ENCODE results near the gene INSYN2B. TPM values are rescaled to one million over a fixed set of nuclear protein-coding genes. Genes with fewer than 3 reads are reported as not detected.
"Not testable (repeated sequence)": the region's sequence is repeated elsewhere in the genome, so short reads cannot be mapped to it uniquely, and the experiment has no call there.

Gene INSYN2B
- total RNA-seq, 2 experiments from 2014 or later, result not detected

DNA sequence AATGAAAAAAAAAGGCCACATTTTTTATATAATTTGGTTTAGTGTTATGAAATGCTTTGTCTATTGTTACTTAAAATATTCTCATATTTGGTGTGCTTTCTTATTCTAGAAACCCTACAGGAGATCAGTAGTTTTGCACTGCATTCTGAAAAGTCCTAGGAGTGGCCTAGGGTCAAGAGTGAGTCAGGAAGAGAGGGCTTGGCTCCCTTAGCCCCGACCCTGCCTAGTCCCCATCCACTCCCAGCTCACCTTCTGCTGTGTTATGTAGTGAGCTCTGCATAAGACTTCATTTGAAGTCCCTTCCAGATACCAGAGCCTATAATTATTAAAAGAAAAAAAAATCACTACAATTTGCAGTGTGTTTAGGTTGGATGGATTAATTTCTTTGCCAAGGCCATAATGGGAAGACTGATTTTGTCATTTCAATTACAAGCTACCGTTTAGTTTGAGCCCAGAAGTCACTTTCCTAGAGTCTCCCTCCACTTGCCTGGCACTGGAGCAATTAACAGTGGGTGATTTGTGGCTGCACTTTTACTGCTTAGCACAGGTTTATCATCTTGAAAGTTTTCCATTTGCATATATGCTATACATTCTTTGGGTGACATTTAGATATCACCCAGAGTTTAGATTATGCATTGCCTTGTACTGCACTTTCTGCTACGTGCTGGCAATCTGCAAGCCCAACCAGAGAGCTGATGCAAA, 143.3 kb downstream of the INSYN2B start:
- Mint-ChIP-seq H3K27ac (no peak overlapping the region), H3K9me3 (no peaks in the 10 kb centered on the region), H3K36me3 (peaks cover 52% of the 10 kb centered on the region), H3K4me1 (peaks cover 12% of the 10 kb centered on the region), H3K4me3 (no peak overlapping the region), H3K27me3 (no peaks in the 10 kb centered on the region)
- ATAC-seq (ENCODE audit: low read depth) (no peak), DNase-seq (no peak)
- POLR2A ChIA-PET, result no interaction called here

DNA sequence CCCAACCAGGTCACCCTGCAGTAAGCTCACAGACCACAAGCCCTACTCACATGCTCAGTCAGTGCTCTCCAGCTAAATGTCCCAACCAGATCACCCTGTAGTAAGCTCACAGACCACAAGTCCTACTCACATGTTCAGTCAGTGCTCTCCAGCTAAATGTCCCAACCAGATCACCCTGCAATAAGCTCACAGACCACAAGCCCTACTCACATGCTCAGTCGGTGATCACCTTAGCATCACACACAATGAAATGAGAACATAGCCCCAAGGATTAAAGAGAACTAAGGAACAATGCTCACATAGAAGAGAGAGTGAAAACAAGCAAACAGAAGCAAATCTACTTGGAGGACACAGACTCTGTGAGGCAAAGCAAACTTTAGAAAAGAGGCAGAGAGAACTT, 145.8 kb downstream of the INSYN2B start:
- ATAC-seq (ENCODE audit: low read depth); H3K9me3 Mint-ChIP-seq; DNase-seq; H3K27me3 Mint-ChIP-seq; H3K27ac Mint-ChIP-seq; H3K4me3 Mint-ChIP-seq; POLR2A ChIA-PET: not testable (repeated sequence)
- peaks cover 12% of the 10 kb centered on the region for H3K4me1 Mint-ChIP-seq
- H3K36me3 Mint-ChIP-seq, result peaks cover 32% of the 10 kb centered on the region

DNA sequence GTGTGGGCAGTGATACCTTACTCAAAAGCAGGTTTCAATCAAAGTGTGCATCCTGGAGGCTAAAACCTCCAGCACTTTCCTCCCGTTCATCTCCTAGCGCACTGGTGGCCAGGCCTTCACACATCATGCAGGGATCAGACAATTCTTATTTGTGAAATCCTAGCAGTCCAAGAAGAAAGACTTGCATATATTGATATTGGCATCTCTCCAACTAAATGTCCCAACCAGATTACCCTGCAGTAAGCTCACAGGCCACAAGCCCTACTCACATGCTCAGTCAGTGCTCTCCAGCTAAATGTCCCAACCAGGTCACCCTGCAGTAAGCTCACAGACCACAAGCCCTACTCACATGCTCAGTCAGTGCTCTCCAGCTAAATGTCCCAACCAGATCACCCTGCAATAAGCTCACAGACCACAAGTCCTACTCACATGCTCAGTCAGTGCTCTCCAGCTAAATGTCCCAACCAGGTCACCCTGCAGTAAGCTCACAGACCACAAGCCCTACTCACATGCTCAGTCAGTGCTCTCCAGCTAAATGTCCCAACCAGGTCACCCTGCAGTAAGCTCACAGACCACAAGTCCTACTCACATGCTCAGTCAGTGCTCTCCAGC, 146.5 kb downstream of the INSYN2B start:
- H3K9me3 Mint-ChIP-seq; H3K4me3 Mint-ChIP-seq; DNase-seq; ATAC-seq (ENCODE audit: low read depth); H3K27me3 Mint-ChIP-seq; H3K27ac Mint-ChIP-seq; POLR2A ChIA-PET: not testable (repeated sequence)
- Mint-ChIP-seq H3K4me1 (peaks cover 12% of the 10 kb centered on the region), H3K36me3 (peaks cover 33% of the 10 kb centered on the region)

DNA sequence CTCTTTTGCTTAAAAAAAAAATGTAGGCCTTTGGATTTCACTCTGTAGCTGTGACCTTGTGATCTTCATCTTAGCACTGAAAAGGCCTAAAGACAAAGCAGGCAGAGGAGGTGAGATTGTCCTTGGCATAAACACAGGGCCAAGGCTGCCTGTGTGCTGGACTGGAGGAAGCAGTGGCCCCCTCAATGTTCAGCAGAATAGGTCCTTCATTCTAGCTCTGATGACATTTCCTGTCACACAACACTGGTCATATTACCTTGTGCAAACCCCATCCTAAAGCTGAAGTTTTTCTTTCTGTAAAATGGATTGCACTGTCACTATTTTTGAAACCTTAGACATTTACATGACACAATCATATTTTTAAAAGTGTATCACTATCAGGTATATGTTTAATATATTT, 147.4 kb downstream of the INSYN2B start:
- POLR2A ChIA-PET, result no interaction called here
- no peaks in the 10 kb centered on the region for H3K27me3 Mint-ChIP-seq
- ATAC-seq (ENCODE audit: low read depth) (peak; percentile 54), DNase-seq (no peak)
- H3K27ac Mint-ChIP-seq, result peak overlapping the region; percentile 71
- peaks cover 34% of the 10 kb centered on the region for H3K36me3 Mint-ChIP-seq
- no peak overlapping the region for H3K4me3 Mint-ChIP-seq
- H3K9me3 Mint-ChIP-seq, result no peaks in the 10 kb centered on the region
- peaks cover 10% of the 10 kb centered on the region for H3K4me1 Mint-ChIP-seq

DNA sequence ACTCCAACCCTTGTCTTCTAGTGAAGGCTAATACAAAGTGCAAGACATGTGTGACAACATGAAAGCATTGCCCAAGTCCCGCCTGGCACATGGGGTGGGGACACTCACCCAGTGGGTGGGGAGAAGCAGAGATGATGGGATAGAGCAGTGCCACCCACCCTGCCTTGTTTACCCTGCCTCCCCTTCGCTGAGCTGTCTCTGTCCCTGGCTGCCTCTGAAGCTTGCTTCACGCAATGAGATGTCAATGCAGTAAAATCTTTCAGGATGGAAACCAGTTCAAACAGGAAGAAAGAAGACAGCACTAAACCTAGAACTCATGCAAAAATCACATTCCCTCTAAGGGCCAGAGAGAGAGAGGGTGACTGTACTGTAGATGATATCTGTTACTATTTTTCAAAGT, 148.0 kb downstream of the INSYN2B start:
- H3K4me1 Mint-ChIP-seq, result peaks cover 10% of the 10 kb centered on the region
- ATAC-seq (ENCODE audit: low read depth) (no peak), DNase-seq (no peak)
- H3K4me3 Mint-ChIP-seq, result no peak overlapping the region
- peaks cover 33% of the 10 kb centered on the region for H3K36me3 Mint-ChIP-seq
- POLR2A ChIA-PET, result no interaction called here
- H3K9me3 Mint-ChIP-seq, result no peaks in the 10 kb centered on the region
- no peak overlapping the region for H3K27ac Mint-ChIP-seq
- H3K27me3 Mint-ChIP-seq, result no peaks in the 10 kb centered on the region

DNA sequence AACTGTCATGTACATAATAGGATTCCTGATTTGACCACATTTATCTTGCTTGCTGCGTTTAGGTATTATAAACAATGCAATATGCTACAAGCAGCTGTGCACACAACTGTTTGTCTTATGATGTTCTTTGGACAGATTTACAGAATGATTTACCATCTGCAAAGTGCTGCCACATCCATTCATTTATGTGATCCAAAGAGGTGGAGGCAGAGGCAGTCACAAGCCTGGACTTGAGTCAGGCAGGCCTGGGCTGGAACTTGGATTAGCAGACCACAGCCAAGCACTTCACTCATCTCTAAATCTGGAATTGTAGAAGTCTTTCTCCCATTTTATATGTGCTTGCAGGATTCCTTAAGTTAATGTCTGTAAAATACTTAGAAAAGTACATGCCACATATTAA, 149.0 kb downstream of the INSYN2B start:
- Mint-ChIP-seq H3K4me1 (peaks cover 10% of the 10 kb centered on the region), H3K36me3 (peaks cover 27% of the 10 kb centered on the region), H3K9me3 (no peaks in the 10 kb centered on the region), H3K27ac (no peak overlapping the region), H3K4me3 (no peak overlapping the region), H3K27me3 (no peaks in the 10 kb centered on the region)
- POLR2A ChIA-PET, result no interaction called here
- DNase-seq (no peak), ATAC-seq (ENCODE audit: low read depth) (no peak)

DNA sequence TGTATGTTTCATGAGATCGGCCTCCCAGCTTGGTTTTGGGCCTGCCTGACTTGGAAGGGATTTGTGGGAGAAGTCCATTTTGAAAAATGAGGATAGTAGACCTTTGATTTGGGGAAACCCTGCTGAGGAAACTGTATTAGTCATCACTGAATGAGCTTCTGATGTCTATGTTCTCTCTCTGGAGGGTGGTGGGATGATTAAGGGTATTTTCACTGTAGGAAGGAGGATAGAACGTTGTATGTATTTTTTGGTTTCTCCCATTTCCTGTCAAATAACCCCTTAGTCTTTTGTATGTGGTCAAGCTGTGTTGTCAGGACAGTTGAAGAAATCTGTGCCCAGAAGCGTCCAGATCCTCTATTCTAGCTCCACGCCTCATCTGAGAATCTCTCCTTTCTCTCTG, 151.9 kb downstream of the INSYN2B start:
- H3K27ac Mint-ChIP-seq, result no peak overlapping the region
- H3K4me3 Mint-ChIP-seq, result no peak overlapping the region
- no peaks in the 10 kb centered on the region for H3K27me3 Mint-ChIP-seq
- H3K36me3 Mint-ChIP-seq, result peaks cover 30% of the 10 kb centered on the region
- ATAC-seq (ENCODE audit: low read depth) (no peak), DNase-seq (no peak)
- H3K9me3 Mint-ChIP-seq, result peaks cover 2% of the 10 kb centered on the region
- peaks cover 5% of the 10 kb centered on the region for H3K4me1 Mint-ChIP-seq
- POLR2A ChIA-PET, result no interaction called here

DNA sequence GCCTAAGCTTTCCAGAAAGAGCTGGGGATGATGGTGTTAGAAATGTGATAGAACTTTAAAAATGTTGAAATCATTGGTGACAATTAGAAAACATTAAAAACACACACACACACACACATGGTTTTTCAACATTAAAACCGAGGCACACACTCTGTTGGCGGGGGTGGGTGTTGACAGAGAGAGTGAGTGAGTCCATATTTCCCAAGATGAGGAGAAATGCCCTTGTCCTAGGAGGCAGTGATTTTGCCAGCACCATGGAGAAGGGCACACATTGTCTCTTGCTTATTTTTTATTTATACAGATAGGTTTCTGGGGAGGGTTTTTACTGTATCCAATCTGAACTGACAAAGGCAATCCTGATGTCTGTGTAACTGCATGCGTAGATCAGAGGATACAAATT, 152.5 kb downstream of the INSYN2B start:
- Mint-ChIP-seq H3K36me3 (peaks cover 32% of the 10 kb centered on the region), H3K27ac (no peak overlapping the region), H3K4me1 (peaks cover 2% of the 10 kb centered on the region), H3K27me3 (no peaks in the 10 kb centered on the region), H3K9me3 (peaks cover 2% of the 10 kb centered on the region), H3K4me3 (no peak overlapping the region)
- ATAC-seq (ENCODE audit: low read depth) (no peak), DNase-seq (no peak)
- POLR2A ChIA-PET, result no interaction called here

DNA sequence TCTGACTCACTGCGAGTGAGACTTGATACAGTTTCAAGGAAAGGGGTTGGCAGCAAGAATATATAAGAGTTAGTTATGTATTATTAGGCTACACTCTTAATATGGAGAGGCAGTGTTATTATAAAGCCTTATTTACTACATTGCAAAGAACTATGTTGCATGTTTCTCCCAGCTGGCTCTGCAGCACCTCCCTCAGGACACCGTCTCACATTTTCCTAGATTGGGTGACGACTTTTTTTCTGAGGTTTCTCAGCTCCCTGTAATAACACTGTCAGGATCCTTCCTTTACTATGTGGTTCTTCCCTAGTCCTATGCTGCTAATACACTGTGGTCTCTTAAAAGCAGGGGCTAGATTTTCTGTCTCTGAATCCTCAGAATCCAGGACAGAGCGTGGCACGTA, 153.7 kb downstream of the INSYN2B start:
- ATAC-seq (ENCODE audit: low read depth) (no peak), DNase-seq (no peak)
- Mint-ChIP-seq H3K36me3 (peaks cover 31% of the 10 kb centered on the region), H3K27me3 (no peaks in the 10 kb centered on the region), H3K4me1 (no peaks in the 10 kb centered on the region), H3K9me3 (peaks cover 2% of the 10 kb centered on the region), H3K4me3 (no peak overlapping the region), H3K27ac (no peak overlapping the region)
- POLR2A ChIA-PET, result no interaction called here

DNA sequence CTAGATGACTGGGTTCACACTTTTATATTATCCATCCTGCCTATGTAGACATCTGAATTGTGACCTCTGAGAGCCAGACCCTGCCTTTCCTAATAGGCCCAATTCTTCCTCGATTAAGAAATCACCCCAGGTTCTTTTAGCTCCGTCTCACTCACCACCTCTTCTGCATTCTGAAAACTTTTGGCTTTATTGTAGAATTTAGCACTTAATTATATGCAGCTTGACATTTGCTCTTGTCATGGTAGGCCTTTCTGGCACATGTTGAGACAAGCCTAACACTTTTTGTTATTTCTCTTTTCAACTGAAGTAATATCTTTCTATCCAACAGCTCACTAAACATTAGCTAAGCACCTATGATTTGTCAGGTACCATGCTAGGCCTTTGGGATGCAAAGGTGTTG, 163.3 kb downstream of the INSYN2B start:
- no peak for ATAC-seq (ENCODE audit: low read depth)
- Mint-ChIP-seq H3K27me3 (no peaks in the 10 kb centered on the region), H3K9me3 (no peaks in the 10 kb centered on the region), H3K4me3 (no peak overlapping the region), H3K27ac (no peak overlapping the region), H3K36me3 (peaks cover 73% of the 10 kb centered on the region), H3K4me1 (peaks cover 2% of the 10 kb centered on the region)
- DNase-seq, result no peak
- POLR2A ChIA-PET, result no interaction called here

DNA sequence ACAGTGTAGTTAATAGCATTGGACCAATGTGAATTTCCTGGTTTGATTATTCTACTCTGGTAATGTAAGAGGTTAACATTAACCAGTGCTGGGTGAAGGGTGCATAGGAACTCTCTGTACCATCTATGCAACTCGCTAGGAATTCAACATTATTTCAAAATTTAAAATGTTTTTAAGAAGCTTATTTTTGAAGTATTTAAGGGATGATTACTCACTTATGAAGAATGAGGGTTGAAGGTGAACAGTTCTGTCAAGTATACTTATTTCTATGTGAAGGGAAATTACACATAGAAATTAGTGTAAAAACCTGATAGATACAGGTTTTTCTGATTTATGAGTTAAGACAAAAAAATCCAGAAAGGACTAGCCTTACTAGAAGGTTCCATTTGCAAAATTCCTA, 165.8 kb downstream of the INSYN2B start:
- DNase-seq (no peak), ATAC-seq (ENCODE audit: low read depth) (no peak)
- POLR2A ChIA-PET, result no interaction called here
- no peaks in the 10 kb centered on the region for H3K27me3 Mint-ChIP-seq
- peaks cover 2% of the 10 kb centered on the region for H3K4me1 Mint-ChIP-seq
- H3K36me3 Mint-ChIP-seq, result peaks cover 71% of the 10 kb centered on the region
- H3K4me3 Mint-ChIP-seq, result no peak overlapping the region
- H3K9me3 Mint-ChIP-seq, result no peaks in the 10 kb centered on the region
- no peak overlapping the region for H3K27ac Mint-ChIP-seq

Small RNA genes lying within 50 kb of the gene (microRNA-seq; reads per million reads assigned to microRNA genes)
- not detected for gene MIR378E

Other genes starting within 250 kb of the INSYN2B start
- not detected for gene FOXI1, start 125.4 kb upstream of the INSYN2B start, total RNA-seq